Cardiac muscle cell (in vitro differentiated cells and primary cell): ENCODE measurements around the gene NNMT. TPM values are rescaled to one million over a fixed set of nuclear protein-coding genes. Genes with fewer than 3 reads are reported as not detected.
A peak's percentile ranks its signal among the peaks of the same experiment; 100 is the strongest.

Source experiments
- DNase-seq, 2 donors: peaks; one replicate each; pipeline versions ENCODE4 v3.0.0 to v3.0.0-alpha.2; 2010 to 2017; ENCODE audit warnings: low read depth in 1 of 2, low spot score in 1 of 2
- H3K27ac ChIP-seq: fragments of 200-600 bp; sonication (generic); 2 replicates; pipeline ENCODE4 v1.5.1; 2016
- H3K27me3 ChIP-seq: fragments of 200-600 bp; sonication (generic); 2 replicates; pipeline ENCODE4 v1.6.0; 2016; ENCODE audit warnings: control low read depth
- H3K36me3 ChIP-seq: fragments of 200-600 bp; sonication (generic); 2 replicates; pipeline ENCODE4 v1.5.1; 2016; ENCODE audit warnings: control low read depth
- H3K4me1 ChIP-seq: fragments of 200-600 bp; sonication (generic); 2 replicates; pipeline ENCODE4 v1.8.1; 2017; ENCODE audit warnings: low read depth, mild to moderate bottlenecking, mixed run types
- H3K4me3 ChIP-seq: fragments of 200-600 bp; sonication (generic); 2 replicates; pipeline ENCODE4 v1.5.1; 2016; ENCODE audit warnings: mild to moderate bottlenecking
- H3K9me3 ChIP-seq: fragments of 200-600 bp; sonication (generic); 2 replicates; pipeline ENCODE4 v1.5.1; 2017; ENCODE audit warnings: low read depth, mild to moderate bottlenecking, control low read depth
- CTCF ChIP-seq: IDR thresholded peaks from 2 replicates; pipeline ENCODE4 v1.5.1; 2012; ENCODE audit warnings: low read depth, mild to moderate bottlenecking, low read length
- polyA plus RNA-seq: library from polyadenylated mRNA; unstranded; fragments of >200 nt; fragmentation: Nextera tagmentation; extraction: Ambion mirVana; gene quantifications from 2 replicates; pipeline ENCODE4 v1.2.1, GENCODE V29; 2016
- total RNA-seq: library from RNA; depleted of rRNA; stranded (reverse); fragments of >200 nt; gene quantifications from 2 replicates; pipeline ENCODE4 v1.2.3, GENCODE V29; 2016

Gene NNMT
- total and polyA plus RNA-seq, 2 experiments from 2014 or later, result 2.0 TPM; not detected in 1

DNA sequence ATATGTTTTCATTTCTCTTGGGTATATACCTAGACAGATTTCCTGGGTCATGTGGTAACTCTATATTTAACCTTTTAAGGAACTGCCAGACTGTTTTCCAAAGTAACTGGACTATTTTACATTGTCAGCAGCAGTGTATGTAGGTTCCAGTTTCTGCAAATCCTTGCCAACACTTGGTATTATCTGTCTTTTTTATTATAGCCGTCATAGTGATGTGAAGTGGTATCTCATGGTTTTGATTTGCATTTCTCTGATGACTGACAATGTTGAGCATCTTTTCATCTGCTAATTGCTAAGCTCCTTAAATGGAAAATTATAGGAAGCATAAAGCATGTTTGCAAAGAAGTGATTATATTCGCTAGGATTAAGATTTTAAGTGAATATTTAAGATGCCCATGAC, 13.9 kb downstream of the NNMT start:
- DNase-seq, result peak in 1 of 2 donors; percentile 13
- Histone ChIP-seq H3K4me1 (no peaks in the 10 kb centered on the region), H3K4me3 (no peak overlapping the region), H3K27me3 (no peaks in the 10 kb centered on the region), H3K36me3 (no peaks in the 10 kb centered on the region), H3K9me3 (no peaks in the 10 kb centered on the region), H3K27ac (no peak overlapping the region)
- TF ChIP-seq CTCF, result no peak

DNA sequence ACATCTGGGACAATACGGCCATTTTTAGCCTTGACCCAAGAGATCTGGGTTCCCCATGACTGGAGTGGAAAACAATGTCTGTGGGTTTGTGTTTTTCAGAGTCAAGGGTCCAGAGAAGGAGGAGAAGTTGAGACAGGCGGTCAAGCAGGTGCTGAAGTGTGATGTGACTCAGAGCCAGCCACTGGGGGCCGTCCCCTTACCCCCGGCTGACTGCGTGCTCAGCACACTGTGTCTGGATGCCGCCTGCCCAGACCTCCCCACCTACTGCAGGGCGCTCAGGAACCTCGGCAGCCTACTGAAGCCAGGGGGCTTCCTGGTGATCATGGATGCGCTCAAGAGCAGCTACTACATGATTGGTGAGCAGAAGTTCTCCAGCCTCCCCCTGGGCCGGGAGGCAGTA, 15.7 kb downstream of the NNMT start:
- Histone ChIP-seq H3K4me3 (no peak overlapping the region), H3K27me3 (no peaks in the 10 kb centered on the region), H3K9me3 (no peaks in the 10 kb centered on the region), H3K27ac (no peak overlapping the region), H3K36me3 (no peaks in the 10 kb centered on the region), H3K4me1 (no peaks in the 10 kb centered on the region)
- no peak for TF ChIP-seq CTCF
- DNase-seq, result peak in 1 of 2 donors; percentile 14

GRCh38 chr11:114314096-114314495, 17.9 kb downstream of the NNMT start:
- H3K27ac ChIP-seq, result no peak overlapping the region
- H3K36me3 ChIP-seq, result no peaks in the 10 kb centered on the region
- DNase-seq, result no peak
- no peaks in the 10 kb centered on the region for H3K27me3 ChIP-seq
- TF ChIP-seq CTCF, result no peak
- no peaks in the 10 kb centered on the region for H3K9me3 ChIP-seq
- no peaks in the 10 kb centered on the region for H3K4me1 ChIP-seq
- H3K4me3 ChIP-seq, result no peak overlapping the region

DNA sequence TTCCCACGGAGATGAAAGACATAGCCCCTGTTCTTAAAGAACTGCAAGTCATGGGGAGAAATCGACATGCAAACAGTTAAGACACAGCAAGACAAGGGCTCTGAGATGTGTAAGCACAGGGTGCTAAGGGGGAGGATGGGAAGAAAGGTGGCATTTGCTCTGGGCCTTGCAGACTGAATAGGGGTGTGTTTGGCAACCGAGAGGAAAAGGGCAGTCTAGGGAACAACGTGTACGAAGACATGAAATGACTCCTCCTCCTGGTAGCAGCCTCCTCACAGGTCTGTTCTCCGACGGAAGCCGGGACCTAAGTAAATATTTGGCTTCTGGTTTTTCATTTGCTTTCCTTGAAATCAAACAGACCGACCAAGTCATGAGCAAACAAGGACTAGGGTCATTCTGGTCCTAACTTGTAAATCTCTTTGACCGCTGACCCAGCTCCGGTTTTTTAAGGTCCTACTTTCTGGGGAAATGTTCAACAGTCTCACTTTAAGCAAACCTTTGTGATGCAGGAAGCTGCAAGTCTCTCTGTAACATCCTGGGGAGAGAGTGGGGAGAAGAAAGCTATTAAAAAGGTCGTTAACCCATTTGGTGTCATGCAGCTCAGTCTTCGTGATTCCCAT, 19.7 kb downstream of the NNMT start:
- no peaks in the 10 kb centered on the region for H3K4me1 ChIP-seq
- H3K4me3 ChIP-seq, result no peak overlapping the region
- H3K27ac ChIP-seq, result no peak overlapping the region
- no peaks in the 10 kb centered on the region for H3K36me3 ChIP-seq
- H3K27me3 ChIP-seq, result no peaks in the 10 kb centered on the region
- TF ChIP-seq CTCF, result no peak
- DNase-seq, result peak in 1 of 2 donors; percentile 43
- H3K9me3 ChIP-seq, result no peaks in the 10 kb centered on the region

- Histone ChIP-seq H3K27ac (no peak overlapping the region), H3K36me3 (no peaks in the 10 kb centered on the region), H3K4me3 (no peak overlapping the region), H3K9me3 (no peaks in the 10 kb centered on the region), H3K4me1 (no peaks in the 10 kb centered on the region), H3K27me3 (no peaks in the 10 kb centered on the region)
- peak in 1 of 2 donors; percentile 68 for DNase-seq
- no peak for TF ChIP-seq CTCF
Measured at GRCh38 chr11:114316980-114317786, 21.0 kb downstream of the NNMT start.
